Putamen (tissue), 1 donor: Measurements from ENCODE around the gene NSF.

ENCODE experiments used
- DNase-seq: peaks from one replicate; pipeline ENCODE4 v3.0.0-alpha.2; 2016; ENCODE audit warnings: low spot score

NSF gene

GRCh38 chr17:46717999-46718398 is 127.5 kb downstream of the NSF start:
- DNase-seq, result no peak

GRCh38 chr17:46719891-46720290 is 129.4 kb downstream of the NSF start:
- no peak for DNase-seq

GRCh38 chr17:46720408-46720807 is 129.9 kb downstream of the NSF start:
- no peak for DNase-seq

GRCh38 chr17:46722662-46723285 is 132.3 kb downstream of the NSF start:
- DNase-seq, result no peak

- DNase-seq, result no peak
These were observed 135.7 kb downstream of the NSF start for GRCh38 chr17:46726206-46726605.

GRCh38 chr17:46727572-46728348 is 137.3 kb downstream of the NSF start:
- DNase-seq, result no peak

- no peak for DNase-seq
These were observed 139.6 kb downstream of the NSF start for GRCh38 chr17:46730026-46730425.

- no peak for DNase-seq
These were observed 140.2 kb downstream of the NSF start for GRCh38 chr17:46730679-46731078.

- no peak for DNase-seq
These were observed 141.7 kb downstream of the NSF start for GRCh38 chr17:46732160-46732559.

GRCh38 chr17:46732754-46733398 is 142.4 kb downstream of the NSF start:
- peak; percentile 4 for DNase-seq

GRCh38 chr17:46733837-46734475 is 143.5 kb downstream of the NSF start:
- DNase-seq, result no peak

- DNase-seq, result no peak
These were observed 145.6 kb downstream of the NSF start for GRCh38 chr17:46736100-46736499.

GRCh38 chr17:46737326-46737725 is 146.9 kb downstream of the NSF start:
- DNase-seq, result no peak

- DNase-seq, result no peak
These were observed 148.1 kb downstream of the NSF start for GRCh38 chr17:46738544-46738943.

GRCh38 chr17:46739982-46740381 is 149.5 kb downstream of the NSF start:
- DNase-seq, result no peak

- no peak for DNase-seq
These were observed 150.8 kb downstream of the NSF start for GRCh38 chr17:46741122-46741730.

- no peak for DNase-seq
These were observed 152.2 kb downstream of the NSF start for GRCh38 chr17:46742565-46743270.

GRCh38 chr17:46744441-46744840 is 154.0 kb downstream of the NSF start:
- DNase-seq, result no peak

GRCh38 chr17:46745376-46745775 is 154.9 kb downstream of the NSF start:
- DNase-seq, result no peak

GRCh38 chr17:46751425-46751824 is 161.0 kb downstream of the NSF start:
- DNase-seq, result no peak

- DNase-seq, result no peak
These were observed 163.3 kb downstream of the NSF start for GRCh38 chr17:46753776-46754175.
